Activated CD8-positive, alpha-beta memory T cell treated with anti-CD3 and anti-CD28 coated beads, Interleukin-2, amount 10 ng/mL, durations not matched to agents 7 days and 5 days (primary cell): Measurements from ENCODE around the gene DPP6. TPM values are rescaled to one million over a fixed set of nuclear protein-coding genes. Genes with fewer than 3 reads are reported as not detected.

Experiments used
- ATAC-seq: fragments of 150-1000 bp; cut with Tn5 transposase; one replicate; pipeline ENCODE4 v1.10.0; 2021; ENCODE audit warnings: moderate library complexity
- CTCF ChIA-PET: fragments of 350-600 bp; sonication (Branson Sonifier 250); formaldehyde crosslinking; loops from one replicate; lab custom pipeline; 2021; ENCODE audit warnings: antibody characterized with exemption; lab: Charles Lee
- DNase-seq: peaks from one replicate; pipeline ENCODE4 v3.0.0-alpha.2; 2020
- H3K27ac Mint-ChIP-seq: one replicate; pipeline ENCODE4 v1.8.0; 2021; ENCODE audit warnings: mild to moderate bottlenecking, mixed read lengths
- H3K27me3 Mint-ChIP-seq: one replicate; pipeline ENCODE4 v1.8.0; 2021; ENCODE audit warnings: mixed read lengths
- H3K36me3 Mint-ChIP-seq: one replicate; pipeline ENCODE4 v1.8.0; 2021; ENCODE audit warnings: mild to moderate bottlenecking, mixed read lengths
- H3K4me1 Mint-ChIP-seq: one replicate; pipeline ENCODE4 v1.8.0; 2021; ENCODE audit warnings: mixed read lengths
- H3K4me3 Mint-ChIP-seq: one replicate; pipeline ENCODE4 v1.8.0; 2021; ENCODE audit warnings: mild to moderate bottlenecking, moderate library complexity, mixed read lengths
- H3K9me3 Mint-ChIP-seq: one replicate; pipeline ENCODE4 v1.8.0; 2022; ENCODE audit warnings: low read depth, mixed read lengths
- total RNA-seq, 2 experiments: library from RNA; stranded (reverse); gene quantifications; one replicate each; pipeline ENCODE4 v1.2.3, GENCODE V29; 2021

Gene DPP6
- total RNA-seq, 2 experiments from 2014 or later: not detected

- Mint-ChIP-seq H3K4me3 (no peak overlapping the region), H3K36me3 (no peaks in the 10 kb centered on the region), H3K27ac (no peak overlapping the region), H3K4me1 (no peaks in the 10 kb centered on the region), H3K9me3 (peaks cover 9% of the 10 kb centered on the region), H3K27me3 (no peaks in the 10 kb centered on the region)
- CTCF ChIA-PET: no interaction called here
- no peak for DNase-seq
- ATAC-seq: no peak
Observed at GRCh38 chr7:154415709-154416399, 363.7 kb downstream of the DPP6 start.

GRCh38 chr7:154416714-154417113 lies 364.5 kb downstream of the DPP6 start:
- Mint-ChIP-seq H3K4me3 (no peak overlapping the region), H3K9me3 (peaks cover 10% of the 10 kb centered on the region), H3K4me1 (no peaks in the 10 kb centered on the region), H3K36me3 (no peaks in the 10 kb centered on the region), H3K27me3 (no peaks in the 10 kb centered on the region), H3K27ac (no peak overlapping the region)
- DNase-seq: no peak
- CTCF ChIA-PET: no interaction called here
- no peak for ATAC-seq

GRCh38 chr7:154419344-154419743 lies 367.1 kb downstream of the DPP6 start:
- Mint-ChIP-seq H3K36me3 (no peaks in the 10 kb centered on the region), H3K27ac (no peak overlapping the region), H3K4me1 (no peaks in the 10 kb centered on the region), H3K27me3 (no peaks in the 10 kb centered on the region), H3K9me3 (peaks cover 11% of the 10 kb centered on the region), H3K4me3 (no peak overlapping the region)
- no peak for DNase-seq
- CTCF ChIA-PET: no interaction called here
- no peak for ATAC-seq

DNA sequence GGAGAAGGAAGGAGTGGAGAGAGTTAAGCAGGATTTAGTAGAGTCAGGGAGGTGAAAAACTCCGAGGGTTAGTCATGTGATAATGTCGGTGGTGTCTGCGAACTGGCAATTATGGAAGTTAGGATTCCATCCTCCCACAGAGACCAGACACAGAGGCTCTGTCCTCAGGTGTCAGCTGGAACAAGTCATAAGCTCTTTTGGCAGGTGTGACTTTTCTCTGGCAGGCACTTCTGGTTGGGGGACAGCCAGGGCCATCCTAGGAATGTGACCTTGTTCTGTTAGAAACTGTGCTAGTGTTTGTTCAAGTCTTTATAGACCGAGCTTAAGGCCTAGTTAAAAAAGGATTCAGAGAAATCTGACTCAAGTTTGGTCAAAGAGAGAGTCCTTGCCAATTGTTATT lies 371.0 kb downstream of the DPP6 start:
- CTCF ChIA-PET: no interaction called here
- H3K27me3 Mint-ChIP-seq: no peaks in the 10 kb centered on the region
- no peaks in the 10 kb centered on the region for H3K4me1 Mint-ChIP-seq
- peaks cover 10% of the 10 kb centered on the region for H3K9me3 Mint-ChIP-seq
- no peak overlapping the region for H3K27ac Mint-ChIP-seq
- ATAC-seq: no peak
- H3K36me3 Mint-ChIP-seq: no peaks in the 10 kb centered on the region
- no peak overlapping the region for H3K4me3 Mint-ChIP-seq
- DNase-seq: no peak

- ATAC-seq: no peak
- H3K4me3 Mint-ChIP-seq: no peak overlapping the region
- no peak for DNase-seq
- no peak overlapping the region for H3K27ac Mint-ChIP-seq
- CTCF ChIA-PET: no interaction called here
- H3K36me3 Mint-ChIP-seq: no peaks in the 10 kb centered on the region
- peaks cover 12% of the 10 kb centered on the region for H3K9me3 Mint-ChIP-seq
- H3K4me1 Mint-ChIP-seq: no peaks in the 10 kb centered on the region
- H3K27me3 Mint-ChIP-seq: no peaks in the 10 kb centered on the region
Observed at GRCh38 chr7:154424350-154424749, 372.2 kb downstream of the DPP6 start.

- Mint-ChIP-seq H3K27me3 (no peaks in the 10 kb centered on the region), H3K9me3 (peaks cover 14% of the 10 kb centered on the region)
Observed at GRCh38 chr7:154425271-154425670, 373.1 kb downstream of the DPP6 start.

GRCh38 chr7:154426778-154427177 lies 374.6 kb downstream of the DPP6 start:
- no peak for DNase-seq
- no peaks in the 10 kb centered on the region for H3K4me1 Mint-ChIP-seq
- no peaks in the 10 kb centered on the region for H3K36me3 Mint-ChIP-seq
- no peak overlapping the region for H3K4me3 Mint-ChIP-seq
- no peak overlapping the region for H3K27ac Mint-ChIP-seq
- no peak for ATAC-seq
- no peaks in the 10 kb centered on the region for H3K27me3 Mint-ChIP-seq
- H3K9me3 Mint-ChIP-seq: peaks cover 13% of the 10 kb centered on the region
- CTCF ChIA-PET: no interaction called here

More at GRCh38 chr7:154425271-154425670, 373.1 kb downstream of the DPP6 start:
- H3K36me3 Mint-ChIP-seq: no peaks in the 10 kb centered on the region
- DNase-seq (no peak), ATAC-seq (no peak)
- H3K4me1 Mint-ChIP-seq: no peaks in the 10 kb centered on the region
- no peak overlapping the region for H3K27ac Mint-ChIP-seq
- CTCF ChIA-PET: no interaction called here
- no peak overlapping the region for H3K4me3 Mint-ChIP-seq

DNA sequence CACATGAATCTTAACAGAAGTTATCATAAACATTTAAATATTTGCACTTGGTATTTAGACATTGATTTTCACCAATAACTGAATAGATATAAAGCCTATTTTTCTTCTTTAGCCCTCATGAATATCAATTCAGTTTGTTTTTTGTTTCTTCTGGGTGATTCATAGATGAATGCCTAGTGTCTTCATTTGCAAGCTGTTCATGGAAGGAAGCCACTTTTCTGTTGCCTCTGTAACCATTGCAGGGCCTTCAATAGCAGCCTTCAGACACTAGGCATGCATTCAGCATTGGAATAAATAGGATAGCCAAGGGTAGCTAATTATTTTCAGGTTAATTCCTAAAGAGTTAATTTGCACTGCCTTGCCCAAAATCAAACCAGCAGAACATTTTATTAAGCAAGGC lies 375.3 kb downstream of the DPP6 start:
- no peaks in the 10 kb centered on the region for H3K36me3 Mint-ChIP-seq
- no peak overlapping the region for H3K4me3 Mint-ChIP-seq
- H3K9me3 Mint-ChIP-seq: peaks cover 12% of the 10 kb centered on the region
- H3K27me3 Mint-ChIP-seq: no peaks in the 10 kb centered on the region
- no peak overlapping the region for H3K27ac Mint-ChIP-seq
- CTCF ChIA-PET: no interaction called here
- ATAC-seq: no peak
- H3K4me1 Mint-ChIP-seq: no peaks in the 10 kb centered on the region
- no peak for DNase-seq

- ATAC-seq (no peak), DNase-seq (no peak)
- Mint-ChIP-seq H3K4me3 (no peak overlapping the region), H3K27me3 (no peaks in the 10 kb centered on the region), H3K27ac (no peak overlapping the region), H3K9me3 (peaks cover 14% of the 10 kb centered on the region), H3K4me1 (no peaks in the 10 kb centered on the region), H3K36me3 (no peaks in the 10 kb centered on the region)
- CTCF ChIA-PET: no interaction called here
Observed at GRCh38 chr7:154429666-154430404, 377.6 kb downstream of the DPP6 start.

DNA sequence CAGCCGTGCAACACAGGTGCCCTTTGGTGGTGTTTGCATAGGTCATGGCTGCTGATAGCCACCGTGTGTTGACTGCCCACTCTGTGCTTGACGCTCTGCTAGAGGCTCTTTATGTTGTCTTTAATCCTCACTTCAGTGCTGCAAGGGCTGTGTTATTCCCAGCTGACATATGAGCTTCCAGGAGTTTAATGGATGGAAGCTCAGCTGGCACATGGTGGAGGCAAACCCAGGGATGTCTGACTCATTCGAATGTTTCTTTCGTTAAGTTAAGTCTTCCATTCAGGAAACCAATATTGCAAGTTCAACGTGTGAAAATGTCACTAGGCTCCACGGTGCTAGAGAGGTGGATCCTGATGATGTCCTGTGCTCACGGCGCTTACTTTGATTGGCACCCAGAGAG lies 378.4 kb downstream of the DPP6 start:
- Mint-ChIP-seq H3K4me3 (no peak overlapping the region), H3K4me1 (no peaks in the 10 kb centered on the region), H3K27ac (no peak overlapping the region), H3K9me3 (peaks cover 14% of the 10 kb centered on the region), H3K27me3 (no peaks in the 10 kb centered on the region), H3K36me3 (no peaks in the 10 kb centered on the region)
- ATAC-seq (no peak), DNase-seq (no peak)
- CTCF ChIA-PET: no interaction called here

DNA sequence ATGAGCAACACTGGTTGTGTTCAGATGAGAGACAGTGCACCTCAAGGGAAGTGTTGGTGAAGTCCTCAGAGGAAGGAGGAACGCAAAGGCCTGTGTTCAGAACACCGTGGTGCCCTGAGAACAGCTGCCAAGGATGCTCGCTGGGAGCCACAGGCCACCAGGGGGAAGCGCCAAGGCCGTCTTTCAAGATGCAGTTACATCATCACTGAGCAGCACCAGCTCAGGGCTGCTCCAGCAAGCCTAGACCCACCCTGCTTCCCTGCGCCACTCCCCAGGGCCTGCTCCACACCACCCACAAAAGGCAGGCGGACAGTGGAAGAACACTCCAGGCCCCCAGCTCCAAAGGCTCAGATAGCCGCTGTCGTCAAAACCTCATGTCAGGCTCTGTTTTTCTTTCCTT lies 378.8 kb downstream of the DPP6 start:
- no peaks in the 10 kb centered on the region for H3K27me3 Mint-ChIP-seq
- no peaks in the 10 kb centered on the region for H3K36me3 Mint-ChIP-seq
- no peak overlapping the region for H3K27ac Mint-ChIP-seq
- H3K4me3 Mint-ChIP-seq: no peak overlapping the region
- CTCF ChIA-PET: no interaction called here
- ATAC-seq: no peak
- DNase-seq: no peak
- no peaks in the 10 kb centered on the region for H3K4me1 Mint-ChIP-seq
- H3K9me3 Mint-ChIP-seq: peaks cover 14% of the 10 kb centered on the region

GRCh38 chr7:154433632-154434598 lies 381.7 kb downstream of the DPP6 start:
- Mint-ChIP-seq H3K27me3 (no peaks in the 10 kb centered on the region), H3K4me1 (no peaks in the 10 kb centered on the region), H3K9me3 (peaks cover 7% of the 10 kb centered on the region), H3K36me3 (no peaks in the 10 kb centered on the region), H3K27ac (no peak overlapping the region), H3K4me3 (no peak overlapping the region)
- no peak for ATAC-seq
- no peak for DNase-seq
- CTCF ChIA-PET: no interaction called here

DNA sequence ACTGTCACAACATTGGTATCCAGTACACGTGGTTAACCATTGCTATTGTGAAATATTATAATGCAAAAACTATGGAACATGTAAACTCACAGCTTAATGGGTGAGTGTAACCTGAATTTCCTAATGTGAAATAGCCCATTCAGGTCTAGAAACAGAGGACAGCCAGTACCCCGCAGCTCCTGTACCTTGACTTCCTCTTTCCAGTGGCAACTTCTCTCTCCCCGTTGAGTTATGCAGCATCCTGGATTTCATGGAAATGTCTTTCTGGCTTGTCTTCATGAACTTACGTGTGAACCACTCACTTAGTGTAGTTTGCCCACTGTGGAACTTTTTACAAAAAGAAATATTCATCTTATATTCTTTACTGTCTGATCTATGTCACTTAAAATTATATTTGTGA lies 384.4 kb downstream of the DPP6 start:
- Mint-ChIP-seq H3K9me3 (peaks cover 4% of the 10 kb centered on the region), H3K27ac (no peak overlapping the region), H3K4me3 (no peak overlapping the region), H3K4me1 (no peaks in the 10 kb centered on the region), H3K36me3 (no peaks in the 10 kb centered on the region), H3K27me3 (no peaks in the 10 kb centered on the region)
- ATAC-seq (no peak), DNase-seq (no peak)
- CTCF ChIA-PET: no interaction called here
